Ishikawa (cell line): Measurements from ENCODE around the gene FBXL22.

Experiments used
- CEBPB ChIP-seq: IDR thresholded peaks from 2 replicates; pipeline ENCODE4 v1.6.1; 2012
- CREB1 ChIP-seq: IDR thresholded peaks from 2 replicates; pipeline ENCODE4 v1.6.1; 2012; ENCODE audit warnings: low read depth
- EGR1 ChIP-seq: IDR thresholded peaks from 2 replicates; pipeline ENCODE4 v1.6.1; 2012
- EP300 ChIP-seq: IDR thresholded peaks from 2 replicates; pipeline ENCODE4 v1.6.1; 2012; ENCODE audit warnings: borderline replicate concordance
- FOXM1 ChIP-seq: IDR thresholded peaks from 2 replicates; pipeline ENCODE4 v1.6.1; 2012; ENCODE audit warnings: low read depth, borderline replicate concordance
- NFIC ChIP-seq: IDR thresholded peaks from 2 replicates; pipeline ENCODE4 v1.6.1; 2012
- RAD21 ChIP-seq: IDR thresholded peaks from 2 replicates; pipeline ENCODE4 v1.6.1; 2012; ENCODE audit warnings: low read depth
- TAF1 ChIP-seq: IDR thresholded peaks from 2 replicates; pipeline ENCODE4 v1.6.1; 2012; ENCODE audit warnings: low read depth, mild to moderate bottlenecking
- TCF12 ChIP-seq: IDR thresholded peaks from 2 replicates; pipeline ENCODE4 v1.6.1; 2012; ENCODE audit warnings: low read depth
- TEAD4 ChIP-seq: IDR thresholded peaks from 2 replicates; pipeline ENCODE4 v1.6.1; 2012
- YY1 ChIP-seq: IDR thresholded peaks from 2 replicates; pipeline ENCODE4 v1.6.1; 2012; ENCODE audit warnings: low read depth
- ZBTB7A ChIP-seq: IDR thresholded peaks from 2 replicates; pipeline ENCODE4 v1.6.1; 2012; ENCODE audit warnings: low read depth
- TF ChIP-seq, protein P1 (sequence below): IDR thresholded peaks from 2 replicates; pipeline ENCODE4 v1.6.1; 2012; ENCODE audit warnings: low read depth, mild to moderate bottlenecking
- TF ChIP-seq, protein P2 (sequence below): IDR thresholded peaks from 2 replicates; pipeline ENCODE4 v1.6.1; 2012

DNA sequence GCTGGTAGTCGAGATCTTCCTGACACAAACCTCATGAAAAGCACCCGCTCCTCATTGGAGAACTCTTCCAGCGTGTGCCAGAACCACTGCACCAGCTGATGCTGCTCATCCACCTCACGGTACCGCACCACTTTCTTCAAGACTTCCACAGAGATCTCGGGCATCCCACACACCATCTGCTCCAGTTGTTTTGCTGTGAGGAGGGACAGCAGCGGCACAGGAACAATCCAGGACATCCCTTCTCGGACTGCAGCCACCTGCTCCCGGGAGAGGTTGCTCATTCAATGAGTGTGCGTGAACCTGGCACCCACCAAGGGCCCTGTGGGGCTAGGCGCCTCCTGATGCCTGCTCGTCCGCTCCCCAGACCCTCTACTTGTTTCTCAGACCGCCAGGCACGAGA lies 15.1 kb downstream of the FBXL22 start:
- TF ChIP-seq TCF12 (no peak), RAD21 (no peak), ZBTB7A (no peak), CEBPB (no peak), EP300 (no peak), TEAD4 (no peak), TAF1 (no peak), CREB1 (no peak), EGR1 (no peak), FOXM1 (no peak), NFIC (no peak), YY1 (no peak)
- TF ChIP-seq, protein P1, sequence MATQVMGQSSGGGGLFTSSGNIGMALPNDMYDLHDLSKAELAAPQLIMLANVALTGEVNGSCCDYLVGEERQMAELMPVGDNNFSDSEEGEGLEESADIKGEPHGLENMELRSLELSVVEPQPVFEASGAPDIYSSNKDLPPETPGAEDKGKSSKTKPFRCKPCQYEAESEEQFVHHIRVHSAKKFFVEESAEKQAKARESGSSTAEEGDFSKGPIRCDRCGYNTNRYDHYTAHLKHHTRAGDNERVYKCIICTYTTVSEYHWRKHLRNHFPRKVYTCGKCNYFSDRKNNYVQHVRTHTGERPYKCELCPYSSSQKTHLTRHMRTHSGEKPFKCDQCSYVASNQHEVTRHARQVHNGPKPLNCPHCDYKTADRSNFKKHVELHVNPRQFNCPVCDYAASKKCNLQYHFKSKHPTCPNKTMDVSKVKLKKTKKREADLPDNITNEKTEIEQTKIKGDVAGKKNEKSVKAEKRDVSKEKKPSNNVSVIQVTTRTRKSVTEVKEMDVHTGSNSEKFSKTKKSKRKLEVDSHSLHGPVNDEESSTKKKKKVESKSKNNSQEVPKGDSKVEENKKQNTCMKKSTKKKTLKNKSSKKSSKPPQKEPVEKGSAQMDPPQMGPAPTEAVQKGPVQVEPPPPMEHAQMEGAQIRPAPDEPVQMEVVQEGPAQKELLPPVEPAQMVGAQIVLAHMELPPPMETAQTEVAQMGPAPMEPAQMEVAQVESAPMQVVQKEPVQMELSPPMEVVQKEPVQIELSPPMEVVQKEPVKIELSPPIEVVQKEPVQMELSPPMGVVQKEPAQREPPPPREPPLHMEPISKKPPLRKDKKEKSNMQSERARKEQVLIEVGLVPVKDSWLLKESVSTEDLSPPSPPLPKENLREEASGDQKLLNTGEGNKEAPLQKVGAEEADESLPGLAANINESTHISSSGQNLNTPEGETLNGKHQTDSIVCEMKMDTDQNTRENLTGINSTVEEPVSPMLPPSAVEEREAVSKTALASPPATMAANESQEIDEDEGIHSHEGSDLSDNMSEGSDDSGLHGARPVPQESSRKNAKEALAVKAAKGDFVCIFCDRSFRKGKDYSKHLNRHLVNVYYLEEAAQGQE: no peak
- TF ChIP-seq, protein P2, sequence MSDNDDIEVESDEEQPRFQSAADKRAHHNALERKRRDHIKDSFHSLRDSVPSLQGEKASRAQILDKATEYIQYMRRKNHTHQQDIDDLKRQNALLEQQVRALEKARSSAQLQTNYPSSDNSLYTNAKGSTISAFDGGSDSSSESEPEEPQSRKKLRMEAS: no peak
